SIG-M5 (cell line): ENCODE results near the gene HABP4.

Source experiments
- DNase-seq: peaks from one replicate; lab custom pipeline; 2025; lab: John Stamatoyannopoulos, UW

Gene HABP4, protein sequence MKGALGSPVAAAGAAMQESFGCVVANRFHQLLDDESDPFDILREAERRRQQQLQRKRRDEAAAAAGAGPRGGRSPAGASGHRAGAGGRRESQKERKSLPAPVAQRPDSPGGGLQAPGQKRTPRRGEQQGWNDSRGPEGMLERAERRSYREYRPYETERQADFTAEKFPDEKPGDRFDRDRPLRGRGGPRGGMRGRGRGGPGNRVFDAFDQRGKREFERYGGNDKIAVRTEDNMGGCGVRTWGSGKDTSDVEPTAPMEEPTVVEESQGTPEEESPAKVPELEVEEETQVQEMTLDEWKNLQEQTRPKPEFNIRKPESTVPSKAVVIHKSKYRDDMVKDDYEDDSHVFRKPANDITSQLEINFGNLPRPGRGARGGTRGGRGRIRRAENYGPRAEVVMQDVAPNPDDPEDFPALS

DNA sequence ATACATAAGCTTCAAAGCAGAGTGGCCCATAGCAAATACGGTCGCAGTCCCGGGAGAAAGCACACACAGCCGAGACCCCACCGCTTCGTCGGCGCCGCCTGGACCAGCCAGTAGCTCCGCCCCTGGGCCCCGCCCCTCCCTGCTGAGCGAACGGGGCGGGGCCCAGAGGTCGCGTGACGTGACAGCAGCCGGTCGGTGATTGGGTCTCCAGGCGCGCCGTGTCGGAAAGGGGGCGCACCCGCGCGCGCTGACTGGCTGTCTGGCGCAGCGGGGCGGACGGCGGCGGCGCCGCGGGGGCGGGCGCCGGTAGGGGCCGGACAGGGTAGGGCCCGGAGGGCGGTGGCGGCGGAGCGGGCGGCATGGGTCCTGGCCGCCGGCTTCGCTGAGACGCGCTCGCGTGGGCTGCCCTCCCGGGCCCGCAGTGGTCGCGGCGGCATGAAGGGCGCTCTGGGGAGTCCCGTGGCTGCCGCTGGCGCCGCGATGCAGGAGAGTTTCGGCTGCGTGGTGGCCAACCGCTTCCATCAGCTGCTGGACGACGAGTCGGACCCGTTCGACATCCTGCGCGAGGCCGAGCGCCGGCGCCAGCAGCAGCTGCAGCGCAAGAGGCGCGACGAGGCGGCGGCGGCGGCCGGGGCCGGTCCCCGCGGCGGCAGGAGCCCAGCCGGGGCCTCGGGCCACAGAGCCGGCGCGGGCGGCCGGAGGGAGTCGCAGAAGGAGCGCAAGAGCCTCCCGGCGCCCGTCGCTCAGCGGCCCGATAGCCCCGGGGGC, at the start of gene HABP4:
HABP4 (plus strand) TSS at position 325 of the 768 bp plus-strand sequence; CDS start at position 436, 111 bp downstream.
- DNase-seq: peak; percentile 35

DNA sequence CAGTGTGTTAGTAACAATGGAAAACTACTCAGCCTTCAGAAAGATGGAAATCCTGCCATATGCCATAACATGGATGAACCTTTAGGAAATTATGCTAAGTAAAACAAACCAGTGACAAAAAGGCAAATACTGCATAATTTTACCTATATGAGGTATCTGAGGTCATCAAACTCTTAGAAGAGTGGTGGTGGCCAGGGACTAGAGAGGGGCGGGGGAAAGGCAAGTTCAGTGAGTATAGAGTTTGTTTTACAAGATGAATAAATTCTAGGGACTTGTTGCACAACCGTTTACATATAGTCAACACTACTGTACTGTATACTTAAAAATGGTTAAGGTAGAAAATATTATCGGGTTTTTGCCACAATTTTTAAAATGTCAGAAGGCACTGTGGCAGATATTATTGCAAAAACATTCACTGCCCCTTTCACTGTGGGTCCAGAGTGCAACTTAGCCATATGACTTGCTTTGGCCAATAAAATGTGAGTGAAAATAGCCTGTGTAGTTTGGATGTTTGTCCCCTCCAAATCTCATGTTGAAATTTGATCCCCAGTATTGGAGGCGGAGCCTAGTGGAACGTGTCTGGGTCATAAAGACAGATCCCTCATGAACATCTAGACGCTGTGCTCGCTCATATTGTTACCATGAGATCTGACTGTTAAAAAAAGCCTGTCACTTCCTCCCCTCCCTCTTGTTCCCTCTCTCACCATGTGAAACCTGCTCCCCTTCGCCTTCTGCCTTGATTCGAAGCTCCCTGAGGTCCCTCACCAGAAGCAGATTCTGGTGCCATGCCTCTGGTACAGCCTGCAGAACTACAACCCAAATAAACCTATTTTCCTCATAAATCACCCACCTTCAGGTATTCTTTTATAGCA, 41.3 kb upstream of the HABP4 start:
- DNase-seq: no peak

DNA sequence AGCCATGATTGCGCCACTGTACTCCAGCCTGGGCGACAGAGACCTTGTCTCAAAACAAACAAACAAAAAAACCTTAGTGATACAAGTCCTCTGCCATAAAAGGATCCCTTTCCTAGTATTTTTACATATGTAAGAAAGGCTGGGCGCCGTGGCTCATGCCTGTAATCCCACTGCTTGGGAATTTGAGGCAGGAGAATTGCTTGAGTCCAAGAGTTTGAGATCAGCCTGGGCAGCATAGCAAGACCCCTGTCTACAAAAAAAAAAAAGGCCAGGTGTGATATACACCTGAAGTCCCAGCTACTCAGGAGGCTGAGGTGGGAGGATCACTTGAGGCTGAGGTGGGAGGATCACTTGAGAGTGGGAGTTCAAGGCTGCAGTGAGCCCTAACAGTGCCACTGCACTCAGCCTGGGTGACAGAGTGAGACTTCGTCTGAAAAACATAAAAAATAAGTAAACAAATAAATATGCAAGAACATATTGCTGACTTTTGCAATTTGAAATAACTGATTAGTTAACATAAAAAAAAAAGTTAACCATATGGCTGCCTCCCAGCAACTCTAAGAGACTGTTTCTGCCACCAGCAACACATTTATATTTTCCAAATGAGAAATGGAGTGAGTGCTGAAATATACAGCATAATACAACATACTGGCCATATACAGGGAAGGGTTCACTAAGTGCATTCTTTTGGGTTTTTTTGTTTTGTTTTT, 38.7 kb upstream of the HABP4 start:
- no peak for DNase-seq

DNA sequence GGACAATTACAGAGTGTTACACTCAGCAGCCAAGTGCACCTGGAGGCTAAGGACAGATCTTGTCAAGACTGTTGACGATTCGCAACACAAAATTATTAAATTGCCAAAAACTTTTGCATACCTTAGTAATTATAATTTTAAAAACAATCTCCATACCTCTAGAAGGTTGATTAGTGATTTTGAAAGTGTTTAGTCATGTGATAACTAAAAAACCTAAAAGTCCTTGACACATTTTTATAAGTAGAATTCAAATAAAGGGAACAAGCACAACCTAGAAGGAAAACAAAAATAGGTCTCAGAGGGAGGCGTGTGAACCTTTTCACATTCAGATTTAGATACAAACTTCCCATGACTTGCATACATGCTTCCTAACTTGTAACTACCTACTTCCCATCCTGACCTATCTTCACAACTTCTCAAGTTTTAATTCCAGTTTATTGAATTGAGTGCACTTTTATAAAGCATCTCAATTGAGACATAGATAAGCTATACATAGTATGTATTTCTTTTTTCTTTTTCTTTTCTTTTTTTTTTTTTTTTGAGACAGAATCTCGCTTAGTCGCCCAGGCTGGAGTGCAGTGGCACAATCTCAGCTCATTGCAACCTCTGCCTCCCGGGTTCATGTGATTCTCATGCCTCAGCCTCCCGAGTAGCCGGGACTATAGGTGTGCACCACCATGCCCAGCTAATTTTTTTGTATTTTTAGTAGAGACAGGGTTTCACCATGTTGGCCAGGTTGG, 37.6 kb upstream of the HABP4 start:
- DNase-seq: no peak

DNA sequence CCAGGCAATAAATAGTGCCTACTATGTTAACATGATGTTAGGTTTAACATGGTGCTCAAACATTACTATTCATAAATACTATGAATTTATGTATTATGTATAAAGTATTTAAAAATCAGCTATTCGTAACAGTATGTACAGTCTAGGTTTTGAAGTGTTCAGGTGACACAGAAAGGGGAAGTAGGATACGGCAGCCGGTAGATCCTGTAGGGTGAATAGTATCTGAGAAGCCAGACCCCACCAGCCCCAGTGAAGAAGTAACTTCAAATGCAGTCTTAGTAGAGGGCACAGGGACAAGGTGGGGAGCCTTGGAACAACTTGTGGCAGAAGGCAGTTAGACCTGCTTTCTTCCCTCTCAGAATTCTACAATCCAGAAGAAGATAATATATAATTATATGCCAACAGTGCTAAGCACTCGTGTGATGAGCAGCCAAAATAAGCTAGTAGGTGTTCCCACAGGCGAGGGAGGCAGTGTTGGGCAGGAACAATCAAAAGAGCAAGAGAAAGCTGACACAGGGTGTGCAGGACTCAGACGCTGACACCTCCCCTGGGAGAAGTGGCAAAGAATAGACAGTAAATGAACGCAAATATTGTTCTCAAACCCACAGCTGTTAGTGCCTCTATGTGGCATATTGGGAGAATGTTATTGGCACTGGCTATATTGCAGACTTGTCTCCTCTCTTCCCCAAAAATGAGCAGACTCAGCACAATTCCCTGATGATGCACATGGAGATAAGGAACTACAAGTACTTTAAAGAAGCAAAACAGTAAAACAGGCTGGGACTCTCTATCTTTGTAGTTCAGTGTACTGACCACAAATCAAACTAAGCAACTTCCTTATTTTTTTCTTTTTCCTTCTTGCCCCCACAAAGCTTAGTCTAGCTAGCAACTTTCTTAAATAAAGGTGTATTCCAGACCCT, 36.4 kb upstream of the HABP4 start:
- no peak for DNase-seq

DNA sequence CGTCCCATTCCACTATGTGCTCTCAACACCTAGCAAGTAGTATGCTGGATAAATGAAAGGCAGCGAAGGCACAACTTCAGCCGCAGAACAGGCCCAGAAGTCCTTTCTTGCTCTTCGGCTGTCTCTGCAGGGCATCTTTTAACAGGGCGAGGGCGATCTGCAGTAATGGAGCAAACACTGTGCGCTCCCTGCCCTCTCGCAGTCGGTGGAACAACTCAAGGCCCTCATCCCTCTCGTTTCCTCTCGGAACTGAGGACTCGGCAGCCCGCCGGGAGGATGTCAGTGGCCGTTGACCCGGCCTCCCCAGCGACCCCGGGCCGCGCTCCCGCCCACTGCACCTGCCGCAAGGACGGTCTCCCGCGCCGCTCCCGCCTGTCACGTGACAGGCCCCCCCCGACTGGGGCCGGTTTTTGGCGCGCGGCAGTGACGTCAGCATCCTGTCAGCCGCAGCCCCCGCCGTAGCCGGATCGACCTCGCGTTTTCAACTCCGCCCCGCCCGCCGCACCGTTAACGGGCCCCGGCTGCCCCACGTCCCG, 32.9 kb upstream of the HABP4 start:
- DNase-seq: no peak

DNA sequence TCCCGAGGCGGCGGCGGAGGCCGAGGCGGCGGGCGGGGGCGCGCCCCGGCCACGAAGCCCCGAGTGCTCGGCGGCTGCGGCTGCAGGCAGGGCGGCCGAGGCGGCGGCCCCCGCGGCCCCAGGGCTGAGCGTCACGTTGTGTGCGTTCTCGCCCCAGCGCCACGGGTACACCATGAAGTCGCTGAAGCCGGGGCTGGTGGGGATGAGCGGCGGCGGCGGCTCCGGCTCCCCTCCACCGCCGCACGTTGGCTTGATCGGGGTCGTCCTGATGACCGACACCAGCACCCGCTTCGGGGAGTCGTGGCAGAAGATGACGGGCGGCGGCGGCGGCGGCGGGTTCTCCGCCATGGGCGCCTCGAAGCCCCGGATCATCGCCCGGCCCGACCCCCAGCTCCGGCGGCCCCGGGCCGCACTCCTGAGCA, 32.3 kb upstream of the HABP4 start:
- no peak for DNase-seq

DNA sequence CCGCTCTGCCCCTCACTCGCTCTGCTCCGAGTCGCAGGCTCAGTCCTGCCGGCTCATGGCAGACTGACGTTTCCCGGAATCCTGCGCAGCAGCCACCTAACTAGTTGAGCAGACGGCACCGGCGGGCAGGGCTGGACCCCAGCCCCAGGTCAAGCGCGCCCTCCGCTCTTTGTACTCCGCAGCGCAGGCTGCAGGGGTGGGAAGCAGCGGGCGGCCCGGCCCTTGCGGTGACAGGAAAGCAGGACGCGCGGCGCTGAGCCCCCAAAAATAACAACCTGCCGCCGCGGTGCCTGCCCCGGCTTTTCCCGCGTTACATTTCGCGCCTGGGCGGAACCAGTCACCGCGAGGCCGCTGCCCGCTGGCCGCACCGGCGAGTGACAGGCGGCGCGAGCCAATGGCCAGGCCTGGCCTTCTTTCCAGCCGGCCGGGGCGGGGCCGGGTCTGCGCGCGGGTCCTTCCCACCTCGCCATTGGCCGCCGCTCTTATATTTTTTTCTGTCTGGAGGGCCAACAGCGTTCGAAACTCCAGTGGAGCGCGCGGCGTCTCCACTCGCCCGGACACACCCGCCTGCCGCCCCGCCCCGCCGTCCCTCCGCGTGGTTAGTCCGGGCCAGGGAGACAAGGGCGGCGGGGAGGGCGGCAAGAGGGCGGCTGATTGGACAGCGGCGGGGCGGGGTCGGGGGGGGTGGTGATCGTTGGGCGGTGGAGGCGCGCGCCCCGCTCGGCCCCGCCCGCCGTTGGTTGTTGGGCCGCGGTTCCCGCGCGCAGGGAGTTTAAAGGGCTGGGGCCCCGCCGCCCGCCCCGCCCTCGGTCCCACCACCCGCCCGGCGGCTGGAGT, 31.7 kb upstream of the HABP4 start, which contains the start of gene ZNF367:
ZNF367 (minus strand) TSS at position 288 of the 837 bp plus-strand sequence. CDS start 338 bp downstream, outside the sequence.
- peak; percentile 81 for DNase-seq

DNA sequence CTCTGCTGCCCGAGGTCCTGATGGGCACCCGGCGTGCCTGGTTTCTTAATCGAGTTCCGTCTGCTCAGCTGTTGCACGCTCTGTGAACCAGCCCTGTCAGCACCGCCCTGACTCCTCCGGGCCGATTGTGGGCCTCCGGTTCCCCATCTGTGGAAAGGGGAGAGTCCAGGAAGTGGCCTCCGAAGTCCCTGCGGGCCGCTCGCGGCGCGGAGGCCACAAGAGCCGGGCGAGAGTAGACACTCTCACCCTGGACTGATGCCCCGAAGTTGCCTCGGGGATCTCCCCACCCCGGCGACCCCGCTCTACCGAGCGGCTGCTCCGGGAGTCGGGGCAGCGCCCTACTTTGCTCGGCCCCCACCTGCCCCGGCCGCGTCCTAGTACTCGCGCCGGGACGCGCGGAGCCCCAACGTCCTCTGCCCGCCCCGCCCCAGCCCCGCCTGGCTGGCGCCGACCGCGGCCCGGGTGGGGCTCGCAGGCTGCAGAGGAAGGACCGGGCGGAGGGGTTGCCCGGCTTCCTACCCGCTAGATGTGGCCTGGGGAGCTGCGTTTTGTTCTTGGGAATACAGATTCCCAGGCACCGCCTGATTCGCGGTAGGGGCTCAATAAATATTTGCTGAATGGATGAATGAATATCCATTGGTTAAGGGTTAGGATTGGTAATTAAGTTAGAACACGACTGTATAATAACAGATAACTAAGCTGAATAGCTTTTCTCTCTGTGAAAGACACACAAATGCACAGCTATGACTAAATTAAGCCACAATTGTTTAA, 30.9 kb upstream of the HABP4 start:
- peak; percentile 81 for DNase-seq

DNA sequence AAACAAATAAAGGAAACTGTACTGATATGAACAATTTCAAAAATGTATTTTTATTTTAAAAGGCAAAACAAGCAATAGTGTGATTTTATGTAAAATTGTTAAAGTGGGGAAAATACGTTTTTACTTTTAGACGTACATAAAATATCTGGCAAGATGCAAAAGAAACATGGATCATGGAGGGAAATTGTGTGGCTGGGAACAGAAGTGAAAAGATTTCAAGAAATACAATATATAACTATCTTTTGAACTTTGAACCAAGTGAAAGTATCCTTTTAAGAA, 30.3 kb upstream of the HABP4 start:
- DNase-seq: no peak

DNA sequence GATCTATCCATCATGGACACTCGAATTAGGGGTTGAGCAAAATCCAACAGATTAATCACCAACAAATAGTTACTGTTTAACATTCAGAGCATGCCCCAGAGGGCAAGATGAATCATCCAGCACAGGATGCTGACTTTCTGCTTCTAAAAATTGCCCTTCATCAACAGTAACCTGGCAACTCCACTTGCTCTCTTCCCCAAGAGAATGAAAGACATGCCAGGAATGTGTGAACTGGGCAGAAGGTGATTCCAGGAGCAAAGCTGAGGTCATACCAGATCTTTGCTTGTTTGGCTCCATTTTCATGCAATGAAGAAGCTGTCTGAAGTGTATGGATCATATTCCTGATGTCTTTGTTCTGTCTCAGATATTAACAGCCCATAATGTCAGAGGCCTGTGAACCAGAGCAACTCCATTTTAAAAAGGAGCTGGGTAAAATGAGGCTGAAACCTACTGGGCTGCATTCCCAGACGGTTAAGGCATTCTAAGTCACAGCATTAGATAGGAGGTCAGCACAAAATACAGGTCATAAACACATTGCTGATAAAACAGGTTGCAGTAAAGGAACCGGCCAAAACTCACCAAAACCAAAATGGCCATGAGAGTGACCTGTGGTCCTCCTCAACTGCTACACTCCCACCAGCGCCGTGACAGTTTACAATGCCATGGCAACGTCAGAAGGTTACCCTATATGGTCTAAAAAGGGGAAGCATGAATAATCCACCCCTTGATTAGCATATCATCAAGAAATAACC, 29.3 kb upstream of the HABP4 start:
- no peak for DNase-seq

DNA sequence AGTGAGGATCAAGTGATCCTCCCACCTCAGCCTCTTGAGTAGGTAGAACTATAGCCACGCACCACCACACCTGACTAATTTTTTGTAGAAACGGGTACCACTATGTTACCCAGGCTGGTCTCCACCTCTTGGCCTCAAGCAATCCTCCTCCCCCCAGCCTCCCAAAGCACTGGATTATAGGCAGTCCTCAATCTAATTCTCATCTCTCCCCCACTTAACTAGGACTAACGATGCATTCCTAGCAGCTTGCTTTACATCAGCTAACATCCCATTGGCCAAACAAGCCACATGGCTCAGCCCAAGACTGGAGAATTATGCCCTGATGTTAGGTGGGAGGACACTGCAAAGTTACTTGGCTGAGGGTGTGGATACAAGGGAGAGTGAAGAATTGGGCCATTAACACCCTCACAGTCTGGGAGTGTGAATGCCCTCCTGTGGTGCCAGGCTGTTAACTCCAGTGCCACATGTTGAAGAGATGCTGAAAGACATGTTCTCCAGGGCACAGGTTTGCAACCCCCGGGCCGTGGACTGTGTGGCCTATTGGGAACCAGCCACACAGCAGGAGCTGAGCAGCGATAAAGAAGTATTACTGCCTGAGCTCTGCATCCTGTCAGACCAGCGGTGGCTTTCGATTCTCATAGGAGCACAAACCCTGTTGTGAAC, 26.5 kb upstream of the HABP4 start:
- DNase-seq: no peak

DNA sequence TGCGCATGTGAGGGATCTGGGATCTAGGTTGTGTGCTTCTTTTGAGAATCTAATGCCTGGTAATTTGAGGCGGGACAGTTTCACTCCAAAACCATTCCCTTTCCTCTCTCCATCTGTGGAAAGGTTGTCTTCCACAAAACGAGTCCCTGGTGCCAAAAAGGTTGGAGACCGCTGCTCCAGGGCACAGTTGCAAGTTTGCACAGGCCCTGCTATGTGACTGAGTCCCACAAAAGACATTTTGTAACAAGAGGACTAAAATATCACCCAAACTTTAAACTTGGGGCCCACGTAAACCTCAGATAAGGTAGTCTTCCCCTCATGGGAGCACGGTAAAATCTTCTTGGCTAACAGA, 26.0 kb upstream of the HABP4 start:
- no peak for DNase-seq

DNA sequence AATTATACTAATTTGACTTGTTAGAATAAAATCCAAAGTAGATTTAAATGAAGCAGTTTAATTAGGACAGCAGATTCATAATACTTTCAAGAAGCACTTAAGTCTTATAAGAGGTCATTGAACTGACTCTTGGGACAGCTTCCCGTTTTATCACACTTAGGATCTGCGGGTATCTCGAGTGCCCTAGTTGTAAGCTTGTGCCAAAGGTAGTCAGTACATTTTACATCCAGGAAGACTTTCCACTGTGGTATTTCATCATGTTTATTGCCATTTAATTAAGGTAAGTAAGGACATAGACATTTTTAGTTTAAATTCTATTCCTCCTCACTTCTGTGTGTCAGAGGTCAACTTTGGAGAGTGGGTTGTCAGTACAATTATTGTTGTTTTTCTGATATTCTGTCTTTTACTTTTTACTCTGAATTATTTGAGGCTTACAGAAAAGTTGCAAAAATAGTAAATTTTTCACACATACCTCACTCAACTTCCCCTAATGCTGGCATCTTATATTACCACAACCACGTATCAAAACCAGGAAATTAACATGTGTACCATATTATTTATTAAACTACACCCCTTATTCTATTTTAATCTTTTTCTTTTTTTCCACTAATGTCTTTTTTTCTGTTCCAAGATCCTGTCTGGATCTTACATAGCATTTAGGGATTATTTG, 24.3 kb upstream of the HABP4 start:
- no peak for DNase-seq

DNA sequence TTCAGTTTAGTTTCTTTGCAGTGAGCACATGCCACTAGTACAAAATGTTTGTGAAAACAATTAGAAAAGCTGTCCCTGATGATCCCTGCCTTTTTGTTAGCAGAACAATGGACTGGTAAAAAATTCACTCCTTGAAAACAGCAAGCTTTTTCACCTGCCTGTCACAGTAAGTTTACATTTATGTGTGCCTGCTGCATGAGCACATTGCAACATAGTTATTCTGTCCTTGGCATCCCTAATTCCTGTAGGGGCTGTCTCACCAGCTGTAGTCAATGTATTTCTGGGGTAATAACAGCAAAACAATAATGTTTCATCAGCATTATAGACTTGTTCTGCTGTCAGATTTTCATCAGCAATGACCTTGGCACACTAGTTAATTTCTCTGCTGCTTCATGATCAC, 20.2 kb upstream of the HABP4 start:
- DNase-seq: no peak

DNA sequence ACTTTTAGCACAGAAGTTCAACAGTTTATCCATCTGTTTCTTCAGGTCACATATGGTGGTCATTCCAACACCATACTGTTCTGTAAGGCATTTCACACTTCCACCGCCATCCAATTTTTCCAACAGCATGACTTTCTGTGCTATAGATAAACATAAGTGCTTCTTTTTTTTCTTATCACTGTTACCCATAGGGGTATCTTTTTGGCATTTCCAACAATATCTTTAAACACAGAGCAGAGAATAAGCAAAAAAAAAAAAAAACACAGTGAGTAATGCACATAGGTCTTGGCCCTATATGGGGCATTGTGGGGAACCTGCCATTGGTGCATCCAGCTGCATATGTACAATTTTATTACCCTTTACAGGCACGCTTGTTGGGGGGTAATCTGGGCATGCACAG, 19.6 kb upstream of the HABP4 start:
- no peak for DNase-seq
